Lower leg skin (tissue), 3 donors: ENCODE measurements around the gene STPG1.

Source experiments
- POLR2A ChIP-seq, 2 donors: fragments of 450-650 bp; IDR thresholded peaks; one replicate each; pipeline ENCODE4 v1.6.1; 2016 to 2017; ENCODE audit warnings: antibody characterized with exemption in 2 of 2, mild to moderate bottlenecking in 1 of 2, moderate library complexity in 1 of 2
- TF ChIP-seq, protein P1 (sequence below), 3 donors: fragments of 450-650 bp; IDR thresholded peaks; one replicate each; pipeline ENCODE4 v1.5.1; 2016; ENCODE audit warnings: antibody characterized with exemption in 3 of 3, mild to moderate bottlenecking in 3 of 3, moderate library complexity in 2 of 3

DNA sequence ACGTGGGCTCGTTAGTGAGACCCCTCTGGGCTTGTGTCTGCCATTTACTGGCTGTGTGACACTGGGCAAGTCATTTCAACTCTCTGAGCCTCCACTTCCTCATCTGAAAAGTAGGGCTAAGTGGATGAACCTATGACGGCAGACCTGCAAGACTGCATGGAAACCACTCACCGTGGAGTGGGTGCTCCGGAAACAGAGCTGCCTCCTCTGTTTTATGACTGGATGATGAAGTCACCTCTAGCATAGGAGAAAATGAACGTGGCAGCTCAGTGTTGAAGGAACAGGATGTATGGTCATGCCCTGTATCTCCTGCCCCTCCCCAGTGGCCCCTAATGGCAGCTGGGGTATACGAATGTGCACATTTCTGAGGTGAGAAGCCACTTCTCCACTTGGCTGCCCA, 40.5 kb downstream of the STPG1 start:
- TF ChIP-seq, protein P1, sequence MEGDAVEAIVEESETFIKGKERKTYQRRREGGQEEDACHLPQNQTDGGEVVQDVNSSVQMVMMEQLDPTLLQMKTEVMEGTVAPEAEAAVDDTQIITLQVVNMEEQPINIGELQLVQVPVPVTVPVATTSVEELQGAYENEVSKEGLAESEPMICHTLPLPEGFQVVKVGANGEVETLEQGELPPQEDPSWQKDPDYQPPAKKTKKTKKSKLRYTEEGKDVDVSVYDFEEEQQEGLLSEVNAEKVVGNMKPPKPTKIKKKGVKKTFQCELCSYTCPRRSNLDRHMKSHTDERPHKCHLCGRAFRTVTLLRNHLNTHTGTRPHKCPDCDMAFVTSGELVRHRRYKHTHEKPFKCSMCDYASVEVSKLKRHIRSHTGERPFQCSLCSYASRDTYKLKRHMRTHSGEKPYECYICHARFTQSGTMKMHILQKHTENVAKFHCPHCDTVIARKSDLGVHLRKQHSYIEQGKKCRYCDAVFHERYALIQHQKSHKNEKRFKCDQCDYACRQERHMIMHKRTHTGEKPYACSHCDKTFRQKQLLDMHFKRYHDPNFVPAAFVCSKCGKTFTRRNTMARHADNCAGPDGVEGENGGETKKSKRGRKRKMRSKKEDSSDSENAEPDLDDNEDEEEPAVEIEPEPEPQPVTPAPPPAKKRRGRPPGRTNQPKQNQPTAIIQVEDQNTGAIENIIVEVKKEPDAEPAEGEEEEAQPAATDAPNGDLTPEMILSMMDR (IDR thresholded peaks at IDR 0.05) = no peak
- no peak for TF ChIP-seq POLR2A (IDR thresholded peaks at IDR 0.05)
